Sigmoid colon (tissue), 3 donors: ENCODE measurements around the gene PTCHD1.

Source experiments
- POLR2A ChIP-seq, 2 donors: fragments of 450-650 bp; IDR thresholded peaks; one replicate each; pipeline ENCODE4 v1.6.1; 2016; ENCODE audit warnings: antibody characterized with exemption in 2 of 2, mild to moderate bottlenecking in 2 of 2, moderate library complexity in 2 of 2
- TF ChIP-seq, protein P1 (sequence below), 4 experiments: fragments of 450-650 bp in 3 of 4; fragments of 200-600 bp in 1 of 4; IDR thresholded peaks; one replicate each; pipeline ENCODE4 v1.5.1; 2016 to 2019; ENCODE audit warnings: antibody characterized with exemption in 4 of 4, mild to moderate bottlenecking in 3 of 4, moderate library complexity in 2 of 4

DNA sequence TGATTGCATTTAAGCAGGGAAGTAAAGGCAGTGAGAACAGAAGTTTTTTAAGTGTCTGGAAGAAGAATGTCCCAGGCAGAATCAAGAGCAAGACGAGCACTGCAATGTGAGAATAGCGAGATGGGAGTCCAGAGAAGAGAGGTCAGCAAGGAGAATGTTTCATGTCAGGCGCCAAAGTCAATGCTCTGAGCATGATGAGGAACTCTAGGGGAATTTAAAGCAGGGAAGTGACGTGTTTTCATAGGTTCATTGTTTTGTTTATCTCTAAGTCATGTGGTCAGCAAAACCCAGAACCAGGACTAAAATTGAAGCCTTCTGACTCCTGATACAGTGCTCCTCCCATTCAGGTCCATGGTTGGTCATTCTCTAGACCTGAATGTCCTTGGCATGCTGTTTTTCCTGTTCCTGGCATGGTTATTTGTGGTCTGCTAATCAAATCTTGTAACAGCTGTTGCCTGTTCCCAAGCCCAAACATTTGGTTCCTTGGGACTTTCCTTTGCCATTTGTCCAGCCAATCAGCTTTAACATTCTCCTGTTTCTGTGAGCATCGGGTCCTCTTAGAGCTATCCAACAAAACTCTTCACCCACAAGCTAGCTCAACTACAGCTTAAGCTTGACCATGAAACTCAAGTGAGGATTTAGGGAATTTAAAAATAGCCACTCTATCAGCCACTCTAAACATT, 37.7 kb downstream of the PTCHD1 start:
- TF ChIP-seq, protein P1, sequence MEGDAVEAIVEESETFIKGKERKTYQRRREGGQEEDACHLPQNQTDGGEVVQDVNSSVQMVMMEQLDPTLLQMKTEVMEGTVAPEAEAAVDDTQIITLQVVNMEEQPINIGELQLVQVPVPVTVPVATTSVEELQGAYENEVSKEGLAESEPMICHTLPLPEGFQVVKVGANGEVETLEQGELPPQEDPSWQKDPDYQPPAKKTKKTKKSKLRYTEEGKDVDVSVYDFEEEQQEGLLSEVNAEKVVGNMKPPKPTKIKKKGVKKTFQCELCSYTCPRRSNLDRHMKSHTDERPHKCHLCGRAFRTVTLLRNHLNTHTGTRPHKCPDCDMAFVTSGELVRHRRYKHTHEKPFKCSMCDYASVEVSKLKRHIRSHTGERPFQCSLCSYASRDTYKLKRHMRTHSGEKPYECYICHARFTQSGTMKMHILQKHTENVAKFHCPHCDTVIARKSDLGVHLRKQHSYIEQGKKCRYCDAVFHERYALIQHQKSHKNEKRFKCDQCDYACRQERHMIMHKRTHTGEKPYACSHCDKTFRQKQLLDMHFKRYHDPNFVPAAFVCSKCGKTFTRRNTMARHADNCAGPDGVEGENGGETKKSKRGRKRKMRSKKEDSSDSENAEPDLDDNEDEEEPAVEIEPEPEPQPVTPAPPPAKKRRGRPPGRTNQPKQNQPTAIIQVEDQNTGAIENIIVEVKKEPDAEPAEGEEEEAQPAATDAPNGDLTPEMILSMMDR (IDR thresholded peaks at IDR 0.05) = no peak
- TF ChIP-seq POLR2A (IDR thresholded peaks at IDR 0.05) = no peak
